HUES6 (cell line): ENCODE measurements around the gene BPI.
"Not testable (repeated sequence)": the region's sequence is repeated elsewhere in the genome, so short reads cannot be mapped to it uniquely, and the experiment has no call there.

ENCODE experiments used
- H3K27ac ChIP-seq: 2 replicates; pipeline ENCODE4 v1.7.0; 2013; ENCODE audit warnings: low read depth, mild to moderate bottlenecking, low read length, inconsistent platforms
- H3K27me3 ChIP-seq: 2 replicates; pipeline ENCODE4 v1.6.1; 2013; ENCODE audit warnings: low read length; ENCODE audit not compliant: control insufficient read depth, insufficient read depth
- H3K36me3 ChIP-seq: 2 replicates; pipeline ENCODE4 v1.6.1; 2013; ENCODE audit warnings: low read length; ENCODE audit not compliant: control insufficient read depth, insufficient read depth
- H3K4me1 ChIP-seq: 2 replicates; pipeline ENCODE4 v1.6.1; 2013; ENCODE audit warnings: low read length; ENCODE audit not compliant: control insufficient read depth, insufficient read depth
- H3K4me3 ChIP-seq: 2 replicates; pipeline ENCODE4 v1.5.1; 2013; ENCODE audit warnings: low read depth, low read length
- H3K9ac ChIP-seq: one replicate; pipeline ENCODE4 v1.6.1; 2013; ENCODE audit warnings: mild to moderate bottlenecking, low read length
- H3K9me3 ChIP-seq: 2 replicates; pipeline ENCODE4 v1.6.1; 2013; ENCODE audit warnings: low read depth, low read length; ENCODE audit not compliant: control insufficient read depth, insufficient read depth

The BPI gene

DNA sequence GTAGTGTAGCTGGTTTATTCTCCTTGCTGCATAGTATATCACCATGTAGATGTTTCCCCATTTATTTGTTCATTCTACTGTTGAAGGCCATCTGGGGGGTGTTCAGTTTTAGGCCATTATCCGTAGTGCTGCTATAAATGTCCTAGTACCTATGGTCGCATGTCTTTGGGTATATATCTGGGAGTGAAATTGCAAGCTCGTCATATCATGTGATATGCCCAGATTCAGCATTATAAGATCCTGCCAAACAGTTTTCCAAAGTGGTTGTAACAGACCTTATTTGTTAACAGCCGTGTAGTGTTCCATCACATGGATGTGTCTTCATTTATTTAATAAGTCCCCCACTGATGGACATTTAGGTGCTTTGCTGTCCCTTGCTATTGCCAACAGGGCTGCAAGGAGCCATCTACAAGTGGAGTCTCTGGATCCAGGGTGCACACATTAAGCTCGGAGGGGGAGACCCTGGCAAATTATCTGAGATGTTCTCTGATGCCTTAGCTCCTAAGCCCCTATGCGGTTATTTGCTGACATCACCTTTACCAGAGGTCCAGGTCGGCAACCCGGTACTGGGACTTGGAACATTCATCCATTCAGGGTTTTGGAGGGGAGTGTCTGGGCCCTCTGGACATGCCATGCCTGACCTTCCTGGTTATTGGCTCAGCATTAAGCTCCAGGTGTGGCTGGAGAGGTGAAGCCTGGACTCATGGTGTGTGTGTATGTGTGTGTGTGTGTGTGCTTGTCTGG lies 59.2 kb downstream of the BPI start:
- H3K9me3 ChIP-seq: no peaks in the 10 kb centered on the region
- H3K4me3 ChIP-seq: no peak overlapping the region
- H3K36me3 ChIP-seq: no peaks in the 10 kb centered on the region
- H3K27ac ChIP-seq: no peak overlapping the region
- H3K4me1 ChIP-seq: no peaks in the 10 kb centered on the region
- H3K27me3 ChIP-seq: no peaks in the 10 kb centered on the region
- no peak overlapping the region for H3K9ac ChIP-seq

GRCh38 chr20:38369389-38369788 lies 65.4 kb downstream of the BPI start:
- Histone ChIP-seq H3K4me3 (no peak overlapping the region), H3K9me3 (no peaks in the 10 kb centered on the region), H3K36me3 (no peaks in the 10 kb centered on the region), H3K27ac (no peak overlapping the region), H3K27me3 (no peaks in the 10 kb centered on the region), H3K9ac (no peak overlapping the region), H3K4me1 (no peaks in the 10 kb centered on the region)

GRCh38 chr20:38372806-38373205 lies 68.8 kb downstream of the BPI start:
- Histone ChIP-seq H3K9ac (no peak overlapping the region), H3K4me3 (no peak overlapping the region)

DNA sequence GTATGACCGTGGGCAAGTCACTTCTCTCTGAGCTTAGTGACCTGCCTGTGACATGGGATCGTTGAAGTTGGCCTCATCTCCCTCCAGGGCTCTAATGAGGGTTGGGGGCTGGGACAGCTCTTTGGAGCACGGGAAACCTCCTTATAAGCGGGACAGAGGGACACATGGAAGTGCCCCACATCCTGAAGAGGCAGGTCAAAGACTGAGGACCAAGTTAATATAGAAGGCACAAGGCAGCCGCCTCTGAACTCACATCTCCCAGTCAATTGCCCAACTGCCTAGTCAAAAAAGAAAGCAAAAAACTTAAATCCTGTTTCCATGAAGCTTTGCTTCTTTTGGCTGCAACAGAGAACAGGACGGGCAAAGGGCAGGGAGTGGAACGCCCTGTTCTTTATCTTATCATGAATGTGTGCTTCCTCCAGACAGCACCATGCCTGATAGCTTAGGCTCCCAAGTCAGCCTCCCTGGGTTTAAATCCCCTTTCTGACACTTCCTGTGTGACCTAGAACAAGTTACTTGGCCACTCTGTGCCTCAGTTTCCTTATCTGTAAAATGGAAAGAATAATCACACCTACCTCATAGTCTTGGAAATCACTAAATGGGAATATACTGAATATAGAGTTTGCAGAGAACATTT lies 69.4 kb downstream of the BPI start:
- H3K4me3 ChIP-seq: no peak overlapping the region
- no peak overlapping the region for H3K9ac ChIP-seq
- no peaks in the 10 kb centered on the region for H3K36me3 ChIP-seq
- no peak overlapping the region for H3K27ac ChIP-seq
- no peaks in the 10 kb centered on the region for H3K4me1 ChIP-seq
- H3K9me3 ChIP-seq: peaks cover 6% of the 10 kb centered on the region
- H3K27me3 ChIP-seq: no peaks in the 10 kb centered on the region

More at GRCh38 chr20:38372806-38373205, 68.8 kb downstream of the BPI start:
- H3K27ac ChIP-seq: no peak overlapping the region
- H3K9me3 ChIP-seq: peaks cover 4% of the 10 kb centered on the region
- H3K36me3 ChIP-seq: no peaks in the 10 kb centered on the region
- H3K4me1 ChIP-seq: no peaks in the 10 kb centered on the region
- no peaks in the 10 kb centered on the region for H3K27me3 ChIP-seq

DNA sequence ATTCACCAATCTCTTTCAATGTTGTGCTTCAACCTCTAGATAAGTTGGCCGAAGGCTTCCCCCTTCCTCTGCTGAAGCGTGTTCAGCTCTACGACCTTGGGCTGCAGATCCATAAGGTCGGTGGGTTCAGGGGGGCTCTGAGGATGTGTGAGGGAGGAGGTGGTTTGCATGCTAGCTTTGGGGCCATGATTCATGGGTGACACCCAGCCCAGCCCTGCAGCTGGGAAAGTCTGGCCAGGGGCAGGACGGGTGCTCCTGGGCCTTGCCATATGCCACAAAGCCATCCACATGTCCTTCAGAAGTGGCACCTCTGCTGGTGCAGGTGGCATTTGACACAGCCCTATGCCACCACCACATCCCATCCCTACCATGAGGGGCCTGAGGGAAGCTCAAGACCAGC lies 69.9 kb downstream of the BPI start:
- no peak overlapping the region for H3K9ac ChIP-seq
- H3K9me3 ChIP-seq: peaks cover 6% of the 10 kb centered on the region
- no peaks in the 10 kb centered on the region for H3K4me1 ChIP-seq
- H3K27ac ChIP-seq: no peak overlapping the region
- H3K27me3 ChIP-seq: no peaks in the 10 kb centered on the region
- H3K36me3 ChIP-seq: no peaks in the 10 kb centered on the region
- no peak overlapping the region for H3K4me3 ChIP-seq

- Histone ChIP-seq H3K27me3 (no peaks in the 10 kb centered on the region), H3K27ac (no peak overlapping the region)
Measured at GRCh38 chr20:38377039-38377685, 73.2 kb downstream of the BPI start.

DNA sequence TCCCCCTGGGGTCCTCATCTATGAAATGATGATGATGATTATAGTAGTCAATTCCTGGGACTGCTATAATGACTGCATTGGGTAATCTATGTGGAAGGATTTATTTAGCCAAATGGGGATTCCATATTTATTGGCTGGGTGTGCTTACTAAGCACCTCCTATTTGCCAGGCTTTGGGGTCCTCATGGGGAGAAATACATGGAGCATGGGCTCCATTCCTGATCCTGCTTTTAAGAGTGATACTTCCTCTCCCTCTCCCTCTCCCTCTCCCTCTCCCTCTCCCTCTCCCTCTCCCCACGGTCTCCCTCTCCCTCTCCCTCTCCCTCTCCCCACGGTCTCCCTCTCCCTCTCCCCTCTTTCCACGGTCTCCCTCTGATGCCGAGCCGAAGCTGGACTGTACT lies 73.9 kb downstream of the BPI start:
- not testable (repeated sequence) for H3K27me3 ChIP-seq, H3K4me3 ChIP-seq, H3K27ac ChIP-seq, H3K9ac ChIP-seq, H3K4me1 ChIP-seq, H3K36me3 ChIP-seq, H3K9me3 ChIP-seq

More at GRCh38 chr20:38377039-38377685, 73.2 kb downstream of the BPI start:
- Histone ChIP-seq H3K9me3 (peaks cover 6% of the 10 kb centered on the region), H3K36me3 (no peaks in the 10 kb centered on the region), H3K4me3 (no peak overlapping the region), H3K4me1 (no peaks in the 10 kb centered on the region), H3K9ac (no peak overlapping the region)

DNA sequence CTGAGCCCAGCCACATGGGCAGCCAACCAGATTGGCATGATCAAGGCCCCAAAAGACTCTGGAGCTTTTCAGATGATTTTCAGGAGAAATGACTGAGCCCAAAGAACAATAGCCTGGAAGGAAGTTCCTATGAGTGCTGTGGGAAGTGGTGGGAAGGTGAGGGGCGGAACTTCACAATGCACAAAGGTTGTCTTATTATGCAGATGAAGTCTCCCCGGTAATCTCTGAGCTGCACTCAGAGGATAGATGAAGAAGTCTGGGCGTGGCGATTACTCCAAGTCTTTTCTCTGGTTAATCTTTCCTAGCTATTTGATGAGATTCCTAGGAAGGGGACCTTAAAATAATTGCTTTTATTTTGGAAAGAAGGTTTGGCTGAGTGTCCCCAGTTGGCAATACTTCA lies 79.2 kb downstream of the BPI start:
- no peaks in the 10 kb centered on the region for H3K27me3 ChIP-seq
- no peaks in the 10 kb centered on the region; the same call in 1 of the 2 replicates for H3K4me1 ChIP-seq
- no peak overlapping the region for H3K27ac ChIP-seq
- H3K9me3 ChIP-seq: no peaks in the 10 kb centered on the region
- no peak overlapping the region for H3K4me3 ChIP-seq
- no peak overlapping the region for H3K9ac ChIP-seq
- H3K36me3 ChIP-seq: no peaks in the 10 kb centered on the region

- Histone ChIP-seq H3K9ac (no peak overlapping the region), H3K4me3 (no peak overlapping the region), H3K27ac (no peak overlapping the region), H3K27me3 (no peaks in the 10 kb centered on the region), H3K9me3 (no peaks in the 10 kb centered on the region), H3K36me3 (no peaks in the 10 kb centered on the region), H3K4me1 (no peaks in the 10 kb centered on the region; the same call in 1 of the 2 replicates)
Measured at GRCh38 chr20:38386004-38386403, 82.0 kb downstream of the BPI start.

DNA sequence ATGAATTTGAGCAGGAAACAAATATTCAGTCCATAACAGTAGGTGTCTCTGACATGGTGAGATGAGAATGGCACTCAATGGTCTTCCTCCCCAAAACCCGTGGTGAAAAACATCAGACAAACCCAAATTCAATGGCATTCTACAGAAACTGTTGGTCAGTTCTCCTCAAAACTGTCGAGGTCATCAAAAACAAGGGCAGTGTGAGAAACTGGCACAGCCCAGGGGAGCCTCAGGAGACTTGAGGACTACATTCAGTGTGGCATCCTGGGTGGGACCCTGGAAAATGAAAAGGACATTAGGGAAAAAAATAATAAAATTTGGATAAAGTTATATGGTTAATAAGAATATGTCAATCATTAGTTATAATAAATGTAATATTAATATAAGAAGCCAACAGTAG lies 82.9 kb downstream of the BPI start:
- H3K27me3 ChIP-seq: no peaks in the 10 kb centered on the region
- H3K4me1 ChIP-seq: no peaks in the 10 kb centered on the region; the same call in 1 of the 2 replicates
- no peak overlapping the region for H3K27ac ChIP-seq
- H3K9ac ChIP-seq: no peak overlapping the region
- H3K4me3 ChIP-seq: no peak overlapping the region
- no peaks in the 10 kb centered on the region for H3K36me3 ChIP-seq
- H3K9me3 ChIP-seq: no peaks in the 10 kb centered on the region
